HG03135 (cell line): ENCODE measurements around the gene CXCL17.
"Not testable (repeated sequence)": the region's sequence is repeated elsewhere in the genome, so short reads cannot be mapped to it uniquely, and the experiment has no call there.

Source experiments
- ATAC-seq: cut with Tn5 transposase; IDR thresholded peaks from one replicate; pipeline ENCODE4 v1.9.1; 2021; ENCODE audit warnings: mild to moderate bottlenecking, moderate library complexity; ENCODE audit not compliant: unreplicated experiment

Gene CXCL17, protein sequence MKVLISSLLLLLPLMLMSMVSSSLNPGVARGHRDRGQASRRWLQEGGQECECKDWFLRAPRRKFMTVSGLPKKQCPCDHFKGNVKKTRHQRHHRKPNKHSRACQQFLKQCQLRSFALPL

GRCh38 chr19:42442833-42443232 is at the start of gene CXCL17:
CXCL17 (minus strand) TSS chr19:42442946; CDS start chr19:42442832, 114 bp downstream.
- no peak for ATAC-seq

GRCh38 chr19:42488783-42489521 is 46.2 kb upstream of the CXCL17 start:
- no peak for ATAC-seq

GRCh38 chr19:42487798-42488178 is 45.0 kb upstream of the CXCL17 start:
- ATAC-seq, result no peak

GRCh38 chr19:42487032-42487797 is 44.5 kb upstream of the CXCL17 start:
- no peak for ATAC-seq

GRCh38 chr19:42485036-42485435 is 42.3 kb upstream of the CXCL17 start:
- not testable (repeated sequence) for ATAC-seq

DNA sequence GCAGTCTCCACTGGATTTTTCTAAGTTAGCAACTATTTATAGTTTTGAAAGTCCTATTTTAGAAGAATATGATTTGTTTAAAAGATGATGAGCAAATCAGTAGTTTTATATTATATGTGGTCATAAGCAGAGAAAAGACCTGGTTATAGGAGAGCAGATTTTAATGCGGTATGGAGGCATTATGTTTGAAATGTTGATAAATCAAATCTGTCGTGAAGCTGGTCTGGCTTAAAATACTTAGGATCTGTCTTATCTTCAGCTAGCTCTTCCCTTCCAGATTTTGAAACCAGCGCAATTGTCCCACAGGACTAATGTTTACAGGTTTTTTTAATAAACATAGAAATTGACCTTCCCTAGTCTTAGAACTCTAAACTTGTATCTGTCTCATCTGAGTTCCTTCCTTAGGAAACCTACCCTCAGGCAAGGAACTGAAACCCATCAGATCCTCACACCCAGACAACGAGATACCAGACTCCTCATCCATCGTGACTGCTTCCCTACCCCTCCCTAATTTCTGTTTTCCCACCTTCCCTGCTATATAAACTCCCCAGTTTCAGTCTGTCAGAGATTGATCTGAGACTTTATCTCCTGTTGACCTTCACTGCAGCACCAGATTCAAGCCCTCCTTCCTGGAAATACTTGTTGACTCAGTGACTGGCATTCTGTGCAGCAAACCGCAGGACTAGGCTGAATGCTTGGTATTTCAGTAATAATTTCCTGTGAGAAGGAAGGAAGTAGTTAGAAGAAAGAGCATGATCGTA is 37.8 kb upstream of the CXCL17 start:
- no peak for ATAC-seq

DNA sequence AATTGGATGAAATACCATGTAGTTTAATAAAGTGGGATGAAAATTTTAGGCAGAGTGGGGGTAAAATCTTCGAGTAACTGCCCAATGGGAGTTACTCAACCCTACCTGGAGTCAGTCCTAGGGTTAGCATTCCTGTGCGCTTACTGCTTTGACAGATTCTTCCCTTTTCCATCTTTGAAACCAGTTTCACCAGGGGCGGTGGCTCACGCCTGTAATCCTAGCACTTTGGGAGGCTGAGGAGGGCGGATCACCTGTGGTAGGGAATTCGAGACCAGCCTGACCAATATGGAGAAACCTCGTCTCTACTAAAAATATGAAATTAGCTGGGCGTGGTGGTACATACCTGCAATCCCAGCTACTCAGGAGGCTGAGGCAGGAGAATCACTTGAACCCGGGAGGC is 37.0 kb upstream of the CXCL17 start:
- no peak for ATAC-seq

DNA sequence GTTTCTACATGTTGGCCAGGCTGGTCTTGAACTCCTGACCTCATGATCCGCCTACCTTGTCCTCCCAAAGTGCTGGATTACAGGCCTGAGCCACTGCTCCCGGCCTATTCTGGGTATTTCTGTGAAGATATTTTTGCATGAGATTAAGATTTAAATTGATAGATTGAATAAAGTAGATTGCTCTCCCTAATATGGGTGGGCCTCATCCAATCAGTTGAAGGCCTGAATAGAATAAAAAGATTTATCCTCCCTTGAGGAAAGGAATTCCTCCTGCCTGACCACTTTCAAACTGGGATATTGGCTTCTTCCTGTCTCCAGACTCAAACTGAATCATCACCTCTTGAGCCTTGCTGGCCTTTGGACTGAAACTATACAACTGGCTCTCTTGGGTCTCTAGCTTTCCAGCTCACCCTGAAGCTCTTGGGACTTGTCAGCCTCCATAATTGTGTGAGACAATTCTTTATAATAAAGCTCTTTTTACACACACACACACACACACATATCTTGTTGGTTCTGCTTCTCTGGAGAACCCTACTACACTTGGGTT is 36.1 kb upstream of the CXCL17 start:
- no peak for ATAC-seq

- no peak for ATAC-seq
Observed at GRCh38 chr19:42477933-42478332, 35.2 kb upstream of the CXCL17 start.

DNA sequence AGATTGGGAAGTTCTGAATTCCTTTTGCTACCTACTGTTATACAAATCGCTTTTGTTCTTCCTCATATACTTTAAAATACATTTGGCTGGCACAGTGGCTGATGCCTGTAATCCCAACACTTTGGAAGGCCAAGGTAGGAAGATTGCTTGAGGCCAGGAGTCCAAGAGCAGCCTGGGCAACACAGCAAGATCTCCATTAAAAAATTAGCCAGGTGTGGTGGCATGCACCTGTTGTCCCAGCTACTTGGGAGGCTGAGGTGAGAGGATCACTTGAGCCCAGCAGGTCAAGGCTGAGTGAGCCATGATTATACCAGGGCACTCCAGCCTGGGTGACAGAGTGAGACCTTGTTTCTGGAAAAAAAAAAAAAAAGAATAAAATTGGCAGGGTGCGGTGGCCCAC is 34.4 kb upstream of the CXCL17 start:
- ATAC-seq, result no peak

GRCh38 chr19:42475366-42475765 is 32.6 kb upstream of the CXCL17 start:
- no peak for ATAC-seq

GRCh38 chr19:42474743-42475142 is 32.0 kb upstream of the CXCL17 start:
- no peak for ATAC-seq

- no peak for ATAC-seq
Observed at GRCh38 chr19:42473686-42474085, 30.9 kb upstream of the CXCL17 start.

GRCh38 chr19:42472402-42473147 is 29.8 kb upstream of the CXCL17 start:
- ATAC-seq, result no peak

- no peak for ATAC-seq
Observed at GRCh38 chr19:42471554-42472249, 29.0 kb upstream of the CXCL17 start.

GRCh38 chr19:42469311-42470235 is 26.8 kb upstream of the CXCL17 start:
- ATAC-seq, result no peak

DNA sequence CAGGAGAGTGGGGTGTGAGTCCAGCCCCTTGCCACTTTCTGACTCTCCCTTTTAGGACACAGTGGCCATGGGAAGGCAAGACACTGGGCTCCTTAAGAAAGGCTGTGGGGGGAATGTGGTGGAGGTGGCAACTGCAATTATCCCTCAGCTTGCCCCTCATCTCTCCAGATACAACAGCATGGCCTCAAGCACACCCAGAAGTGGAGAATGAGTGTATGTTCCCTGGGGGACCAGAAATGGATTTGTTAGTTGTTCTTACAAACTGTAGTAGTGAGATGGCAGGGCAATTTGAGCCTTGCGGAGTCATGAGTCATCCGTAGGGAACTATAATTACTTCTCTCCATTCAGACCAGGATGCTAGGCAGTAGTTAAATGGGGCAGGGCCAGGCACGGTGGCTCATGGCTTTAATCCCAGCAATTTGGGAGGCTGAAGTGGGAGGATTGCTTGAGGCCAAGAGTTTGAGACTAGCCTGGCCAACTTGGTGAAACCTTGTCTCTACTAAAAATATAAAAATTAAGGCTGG is 25.6 kb upstream of the CXCL17 start:
- ATAC-seq, result no peak

GRCh38 chr19:42467183-42467760 is 24.5 kb upstream of the CXCL17 start:
- ATAC-seq, result no peak
